ENCODE measurements around the gene RNF152. TPM values are rescaled to one million over a fixed set of nuclear protein-coding genes. Genes with fewer than 3 reads are reported as not detected.

Gene RNF152
- total and polyA plus RNA-seq, 2 of the 4 experiments (the other 2 are of a cell fraction): 7.5 to 18.5 TPM

DNA sequence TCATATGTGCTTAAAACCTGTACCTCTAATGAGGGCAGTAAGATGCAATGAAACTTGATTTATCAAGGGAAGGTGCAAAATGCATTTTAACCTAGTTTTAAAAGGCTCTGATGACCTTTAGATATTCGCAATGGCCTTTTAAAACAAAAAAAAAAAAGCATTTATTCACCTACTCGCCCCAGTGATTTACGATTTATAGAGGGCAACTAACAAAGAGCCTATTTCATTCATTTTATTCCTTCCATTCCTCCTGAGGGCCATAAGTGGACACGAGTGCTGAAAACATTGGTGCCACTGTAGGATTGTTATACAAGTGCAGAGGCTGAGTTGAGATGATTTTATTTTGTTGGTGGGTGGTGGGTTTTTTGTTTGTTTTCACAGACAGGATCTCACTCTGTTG is 48.1 kb downstream of the RNF152 start:
- Histone ChIP-seq H2AFZ (replicated peaks; ENCODE audit: low read length, poor library complexity) (no peak overlapping the region), H3K9me3 (ENCODE audit: control insufficient read depth, insufficient read depth, low read length) (no peaks in the 10 kb centered on the region), H4K20me1 (ENCODE audit: insufficient read depth, low read length) (no peaks in the 10 kb centered on the region; the same call in 1 of the 2 replicates), H3K9me1 (ENCODE audit: insufficient read depth, low read length) (no peaks in the 10 kb centered on the region; the same call in 1 of the 2 replicates), H3K18ac (ENCODE audit: low read depth, low read length) (no peak overlapping the region), H2BK20ac (ENCODE audit: low read depth, low read length) (no peak overlapping the region), H3K79me1 (ENCODE audit: low read depth in 1 of 2, low read length in 2 of 2) (peaks cover 48 to 54% of the 10 kb centered on the region in 2 experiments), H3K4ac (ENCODE audit: low read depth, low read length) (no peak overlapping the region), H2AK5ac (ENCODE audit: low read depth, low read length) (no peak overlapping the region), H4K91ac (ENCODE audit: insufficient read depth, low read depth, low read length) (no peak overlapping the region), H3K36me3 (ENCODE audit: control insufficient read depth, insufficient read depth, low read length) (no peaks in the 10 kb centered on the region; the same call in 1 of the 2 replicates), H3K4me2 (ENCODE audit: low read depth, low read length) (no peak overlapping the region), H2BK120ac (ENCODE audit: low read depth, low read length) (no peak overlapping the region), H3K23ac (ENCODE audit: low read depth, low read length) (no peak overlapping the region), H3K9ac (ENCODE audit: low read depth, low read length) (no peak overlapping the region), H2BK5ac (ENCODE audit: low read depth, low read length, poor library complexity, severe bottlenecking) (no peak overlapping the region), H2AK9ac (replicated peaks; ENCODE audit: low read depth, low read length, poor library complexity) (no peak overlapping the region), H4K8ac (ENCODE audit: low read depth in 2 of 2, low read length in 2 of 2) (no peak overlapping the region), H3K4me1 (ENCODE audit: control insufficient read depth, insufficient read depth, low read length) (0 out of 2 replicates have a peak, but pooled peaks cover 2% of the 10 kb centered on the region), H3K27me3 (ENCODE audit: control insufficient read depth, insufficient read depth, low read length) (no peaks in the 10 kb centered on the region), H2BK15ac (ENCODE audit: low read depth, low read length) (no peak overlapping the region), H3K4me3 (ENCODE audit: insufficient read depth, low read depth, low read length) (no peak overlapping the region), H3K27ac (ENCODE audit: insufficient read depth, low read length) (no peak overlapping the region), H3K56ac (ENCODE audit: extremely low read depth, insufficient read depth, low read length) (no peak overlapping the region), H3K14ac (replicated peaks; ENCODE audit: low read depth, low read length) (no peak overlapping the region), H4K5ac (ENCODE audit: low read depth, low read length) (no peak overlapping the region)
- WGBS, 2 experiments (ENCODE audit: extremely low coverage in 2 of 2, insufficient read length in 1 of 2): no CpG with 5 or more reads among the region's 4 CpGs
- POLR2A ChIA-PET (ENCODE audit: unreplicated experiment): no interaction called here
- BruUV-seq (replicated peaks): no TSS peak
- DNase-seq (no peak), ATAC-seq (ENCODE audit: low read depth) (no peak)
- TF ChIP-seq, protein P1, sequence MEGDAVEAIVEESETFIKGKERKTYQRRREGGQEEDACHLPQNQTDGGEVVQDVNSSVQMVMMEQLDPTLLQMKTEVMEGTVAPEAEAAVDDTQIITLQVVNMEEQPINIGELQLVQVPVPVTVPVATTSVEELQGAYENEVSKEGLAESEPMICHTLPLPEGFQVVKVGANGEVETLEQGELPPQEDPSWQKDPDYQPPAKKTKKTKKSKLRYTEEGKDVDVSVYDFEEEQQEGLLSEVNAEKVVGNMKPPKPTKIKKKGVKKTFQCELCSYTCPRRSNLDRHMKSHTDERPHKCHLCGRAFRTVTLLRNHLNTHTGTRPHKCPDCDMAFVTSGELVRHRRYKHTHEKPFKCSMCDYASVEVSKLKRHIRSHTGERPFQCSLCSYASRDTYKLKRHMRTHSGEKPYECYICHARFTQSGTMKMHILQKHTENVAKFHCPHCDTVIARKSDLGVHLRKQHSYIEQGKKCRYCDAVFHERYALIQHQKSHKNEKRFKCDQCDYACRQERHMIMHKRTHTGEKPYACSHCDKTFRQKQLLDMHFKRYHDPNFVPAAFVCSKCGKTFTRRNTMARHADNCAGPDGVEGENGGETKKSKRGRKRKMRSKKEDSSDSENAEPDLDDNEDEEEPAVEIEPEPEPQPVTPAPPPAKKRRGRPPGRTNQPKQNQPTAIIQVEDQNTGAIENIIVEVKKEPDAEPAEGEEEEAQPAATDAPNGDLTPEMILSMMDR (conservative IDR thresholded peaks at IDR 0.05; ENCODE audit: low read depth, low read length): no peak
- no peak for TF ChIP-seq MAFK (IDR thresholded peaks at IDR 0.05; ENCODE audit: low read depth, low read length)
- TF ChIP-seq MXI1 (IDR thresholded peaks at IDR 0.05; ENCODE audit: borderline replicate concordance, low read depth, low read length): no peak
- no peak for TF ChIP-seq RAD21 (IDR thresholded peaks at IDR 0.05; ENCODE audit: low read length)
- TF ChIP-seq MAZ (IDR thresholded peaks at IDR 0.05; ENCODE audit: borderline replicate concordance, low read depth, low read length): no peak
- CTCF ChIA-PET: no interaction called here
- in situ Hi-C loops (cut with MboI; ENCODE audit: low sequenced_read_pairs): no loop called here
- intact Hi-C loops (cut with micrococcal nuclease): no loop called here
- dilution Hi-C loops (cut with HindIII; ENCODE audit: low sequenced_read_pairs, unreplicated experiment): no loop called here

Measured in IMR-90 (cell line).